Trophoblast cell (in vitro differentiated cells and primary cell): ENCODE results near the gene SPC25.

ENCODE experiments used
- DNase-seq, 2 donors: peaks; one replicate each; pipeline ENCODE4 v3.0.0-alpha.2; 2016
- H2AFZ ChIP-seq: 2 replicates; pipeline ENCODE4 v1.6.1; 2013; ENCODE audit warnings: low read length, moderate library complexity, mild to moderate bottlenecking; ENCODE audit not compliant: insufficient read depth, poor library complexity
- H2AK5ac ChIP-seq: 2 replicates; pipeline ENCODE4 v1.6.1; 2013; ENCODE audit warnings: mild to moderate bottlenecking, low read length
- H2BK120ac ChIP-seq: 2 replicates; pipeline ENCODE4 v1.6.1; 2013; ENCODE audit warnings: low read length, mild to moderate bottlenecking, moderate library complexity; ENCODE audit not compliant: insufficient read depth, poor library complexity
- H2BK12ac ChIP-seq: 2 replicates; pipeline ENCODE4 v1.6.1; 2013; ENCODE audit warnings: mild to moderate bottlenecking, low read length, moderate library complexity
- H2BK5ac ChIP-seq: 2 replicates; pipeline ENCODE4 v1.6.1; 2013; ENCODE audit warnings: low read length, low read depth, moderate library complexity, mild to moderate bottlenecking; ENCODE audit not compliant: poor library complexity
- H3K14ac ChIP-seq: 2 replicates; pipeline ENCODE4 v1.6.1; 2013; ENCODE audit warnings: mild to moderate bottlenecking, low read length
- H3K18ac ChIP-seq: 2 replicates; pipeline ENCODE4 v1.6.1; 2013; ENCODE audit warnings: mild to moderate bottlenecking, low read length
- H3K23ac ChIP-seq: 2 replicates; pipeline ENCODE4 v1.6.1; 2013; ENCODE audit warnings: low read length
- H3K27ac ChIP-seq: 2 replicates; pipeline ENCODE4 v1.5.1; 2013; ENCODE audit warnings: low read depth, mild to moderate bottlenecking, inconsistent platforms, low read length, moderate library complexity
- H3K27me3 ChIP-seq: 2 replicates; pipeline ENCODE4 v1.6.1; 2013; ENCODE audit warnings: inconsistent platforms, mild to moderate bottlenecking, low read length, moderate library complexity; ENCODE audit not compliant: insufficient read depth
- H3K36me3 ChIP-seq, 2 experiments: 1 replicate in 1 of 2; 2 replicates in 1 of 2; pipeline ENCODE4 v1.6.1; 2013; ENCODE audit warnings: low read length in 2 of 2, mild to moderate bottlenecking in 2 of 2, moderate library complexity in 1 of 2; ENCODE audit not compliant: insufficient read depth in 2 of 2, control insufficient read depth in 1 of 2
- H3K4ac ChIP-seq: 2 replicates; pipeline ENCODE4 v1.6.1; 2013; ENCODE audit warnings: low read depth, mild to moderate bottlenecking, low read length, moderate library complexity
- H3K4me1 ChIP-seq, 2 experiments: 1 replicate in 1 of 2; 2 replicates in 1 of 2; pipeline ENCODE4 v1.6.1; 2013; ENCODE audit warnings: low read length in 2 of 2, mild to moderate bottlenecking in 2 of 2, moderate library complexity in 1 of 2; ENCODE audit not compliant: insufficient read depth in 2 of 2, control insufficient read depth in 1 of 2
- H3K4me2 ChIP-seq: 2 replicates; pipeline ENCODE4 v1.6.1; 2013; ENCODE audit warnings: inconsistent platforms, mild to moderate bottlenecking, low read length, moderate library complexity
- H3K4me3 ChIP-seq: 2 replicates; pipeline ENCODE4 v1.5.1; 2013; ENCODE audit warnings: mild to moderate bottlenecking, low read depth, low read length, inconsistent platforms
- H3K79me1 ChIP-seq: one replicate; pipeline ENCODE4 v1.6.1; 2013; ENCODE audit warnings: low read length
- H3K79me2 ChIP-seq: 2 replicates; pipeline ENCODE4 v1.6.1; 2013; ENCODE audit warnings: low read length, mild to moderate bottlenecking; ENCODE audit not compliant: control insufficient read depth, insufficient read depth, poor library complexity
- H3K9ac ChIP-seq: 2 replicates; pipeline ENCODE4 v1.6.1; 2013; ENCODE audit warnings: mild to moderate bottlenecking, low read length
- H3K9me3 ChIP-seq: 2 replicates; pipeline ENCODE4 v1.6.1; 2013; ENCODE audit warnings: low read depth, mild to moderate bottlenecking, control low read depth, inconsistent platforms, low read length; ENCODE audit not compliant: insufficient read depth
- H4K12ac ChIP-seq: 2 replicates; pipeline ENCODE4 v1.6.1; 2013; ENCODE audit warnings: low read depth, mild to moderate bottlenecking, low read length, moderate library complexity
- H4K8ac ChIP-seq: 2 replicates; pipeline ENCODE4 v1.6.1; 2013; ENCODE audit warnings: low read depth, mild to moderate bottlenecking, low read length, moderate library complexity
- H4K91ac ChIP-seq: one replicate; pipeline ENCODE4 v1.6.1; 2013; ENCODE audit warnings: low read depth, mild to moderate bottlenecking, low read length, moderate library complexity
- WGBS: extraction: QIAGEN DNeasy Blood & Tissue Kit; methylation state at CpG from one replicate; pipeline ENCODE4 v1.1.7; 2013; ENCODE audit warnings: missing lambda C conversion rate; ENCODE audit not compliant: insufficient read length, insufficient coverage; ENCODE audit errors: extremely low coverage; 5-methylcytosine and 5-hydroxymethylcytosine counted together

SPC25 gene

GRCh38 chr2:168849610-168850009 lies 40.6 kb downstream of the SPC25 start:
- Histone ChIP-seq H2BK5ac (no peak overlapping the region), H3K4me2 (no peak overlapping the region), H3K4ac (no peak overlapping the region), H3K27ac (no peak overlapping the region), H3K9ac (no peak overlapping the region), H4K8ac (no peak overlapping the region), H3K14ac (no peak overlapping the region), H4K91ac (no peak overlapping the region), H4K12ac (no peak overlapping the region), H3K27me3 (no peaks in the 10 kb centered on the region), H3K36me3 (no peaks in the 10 kb centered on the region), H3K4me1 (no peaks in the 10 kb centered on the region), H3K18ac (no peak overlapping the region), H2AK5ac (no peak overlapping the region), H3K79me2 (peaks cover 1% of the 10 kb centered on the region), H3K9me3 (no peaks in the 10 kb centered on the region), H2BK120ac (no peak overlapping the region), H3K79me1 (no peaks in the 10 kb centered on the region), H2BK12ac (no peak overlapping the region), H3K23ac (no peak overlapping the region), H2AFZ (no peak overlapping the region), H3K4me3 (no peak overlapping the region)
- WGBS, result no CpG with 5 or more reads among the region's 2 CpGs
- DNase-seq, result no peak

DNA sequence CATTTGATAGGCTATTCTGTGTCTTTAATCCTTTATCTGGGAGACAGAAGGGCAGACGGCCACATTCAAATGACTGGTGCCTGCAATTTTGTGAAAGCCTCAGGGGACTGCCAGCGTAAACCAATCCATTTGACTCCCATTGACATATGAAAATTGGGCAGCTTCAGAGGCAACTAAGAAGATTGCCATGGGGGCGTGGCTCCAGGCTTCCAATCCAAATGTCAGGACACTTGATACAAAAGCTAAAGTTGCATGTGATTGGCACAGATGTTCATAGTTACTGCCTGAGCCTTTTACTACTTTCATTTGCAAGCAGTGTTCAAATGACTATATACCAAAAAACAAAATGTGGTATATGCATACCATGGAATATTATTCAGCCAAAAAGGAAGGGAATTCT lies 42.0 kb downstream of the SPC25 start:
- H3K14ac ChIP-seq, result no peak overlapping the region
- no peak overlapping the region for H2BK5ac ChIP-seq
- no peaks in the 10 kb centered on the region for H3K79me1 ChIP-seq
- DNase-seq, result no peak
- no peak overlapping the region for H4K12ac ChIP-seq
- H3K23ac ChIP-seq, result no peak overlapping the region
- H4K91ac ChIP-seq, result no peak overlapping the region
- H3K9me3 ChIP-seq, result no peaks in the 10 kb centered on the region
- H3K79me2 ChIP-seq, result peaks cover 1% of the 10 kb centered on the region
- no peak overlapping the region for H3K18ac ChIP-seq
- no peak overlapping the region for H3K9ac ChIP-seq
- no peak overlapping the region for H3K4ac ChIP-seq
- no peak overlapping the region for H3K4me3 ChIP-seq
- H3K4me2 ChIP-seq, result no peak overlapping the region
- H3K27me3 ChIP-seq, result no peaks in the 10 kb centered on the region
- no peaks in the 10 kb centered on the region for H3K4me1 ChIP-seq
- H2BK120ac ChIP-seq, result no peak overlapping the region
- H3K36me3 ChIP-seq, result no peaks in the 10 kb centered on the region
- H2BK12ac ChIP-seq, result no peak overlapping the region
- no peak overlapping the region for H2AK5ac ChIP-seq
- H4K8ac ChIP-seq, result no peak overlapping the region
- no CpG with 5 or more reads among the region's 3 CpGs for WGBS
- no peak overlapping the region for H2AFZ ChIP-seq
- no peak overlapping the region for H3K27ac ChIP-seq

DNA sequence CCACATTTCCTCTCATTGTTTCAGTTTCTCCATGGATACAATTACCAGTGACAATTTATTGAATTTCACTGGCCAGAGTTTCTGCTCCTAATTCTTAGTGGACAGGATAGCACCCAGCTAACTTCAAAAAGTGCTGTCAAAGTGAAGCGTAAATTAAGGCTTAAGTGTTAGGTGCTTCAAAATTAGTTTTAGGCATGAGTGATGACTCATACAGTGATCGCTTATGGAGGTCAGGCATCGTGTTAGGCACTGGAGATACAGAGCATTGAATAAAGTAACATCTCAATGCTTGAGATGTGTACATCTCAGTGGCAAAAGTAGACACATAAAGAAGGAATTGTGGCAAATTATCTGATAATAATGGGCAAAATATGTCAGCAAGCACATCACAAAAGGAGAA lies 47.0 kb downstream of the SPC25 start:
- no peak overlapping the region for H3K18ac ChIP-seq
- H4K91ac ChIP-seq, result no peak overlapping the region
- H3K4ac ChIP-seq, result no peak overlapping the region
- no peak overlapping the region for H3K23ac ChIP-seq
- no peak overlapping the region for H2BK5ac ChIP-seq
- H3K79me2 ChIP-seq, result no peaks in the 10 kb centered on the region
- H3K79me1 ChIP-seq, result no peaks in the 10 kb centered on the region
- no peak overlapping the region for H3K27ac ChIP-seq
- H3K4me2 ChIP-seq, result no peak overlapping the region
- H3K27me3 ChIP-seq, result no peaks in the 10 kb centered on the region
- H2BK120ac ChIP-seq, result no peak overlapping the region
- no peak overlapping the region for H3K9ac ChIP-seq
- no peak overlapping the region for H4K12ac ChIP-seq
- H2BK12ac ChIP-seq, result no peak overlapping the region
- H3K14ac ChIP-seq, result no peak overlapping the region
- no peaks in the 10 kb centered on the region for H3K36me3 ChIP-seq
- no peak for DNase-seq
- no peak overlapping the region for H4K8ac ChIP-seq
- H3K4me3 ChIP-seq, result no peak overlapping the region
- no peaks in the 10 kb centered on the region for H3K9me3 ChIP-seq
- H2AK5ac ChIP-seq, result no peak overlapping the region
- WGBS, result no CpG with 5 or more reads among the region's 3 CpGs
- H2AFZ ChIP-seq, result no peak overlapping the region
- no peaks in the 10 kb centered on the region for H3K4me1 ChIP-seq

- no peak overlapping the region for H2BK5ac ChIP-seq
- H2AK5ac ChIP-seq, result no peak overlapping the region
- no peak overlapping the region for H3K18ac ChIP-seq
- H3K4ac ChIP-seq, result no peak overlapping the region
- no peak overlapping the region for H4K91ac ChIP-seq
- no peaks in the 10 kb centered on the region for H3K36me3 ChIP-seq
- no peak overlapping the region for H2AFZ ChIP-seq
- no peaks in the 10 kb centered on the region for H3K27me3 ChIP-seq
- H4K8ac ChIP-seq, result no peak overlapping the region
- no peak overlapping the region for H2BK12ac ChIP-seq
- no peaks in the 10 kb centered on the region for H3K79me2 ChIP-seq
- H3K27ac ChIP-seq, result no peak overlapping the region
- H3K4me3 ChIP-seq, result no peak overlapping the region
- no CpG with 5 or more reads among the region's 2 CpGs for WGBS
- no peaks in the 10 kb centered on the region for H3K4me1 ChIP-seq
- no peaks in the 10 kb centered on the region for H3K9me3 ChIP-seq
- H3K4me2 ChIP-seq, result no peak overlapping the region
- H3K14ac ChIP-seq, result no peak overlapping the region
- H2BK120ac ChIP-seq, result no peak overlapping the region
- no peak overlapping the region for H3K23ac ChIP-seq
- no peak for DNase-seq
- no peak overlapping the region for H4K12ac ChIP-seq
- H3K79me1 ChIP-seq, result no peaks in the 10 kb centered on the region
- H3K9ac ChIP-seq, result no peak overlapping the region
These were observed 48.8 kb downstream of the SPC25 start for GRCh38 chr2:168841445-168841844.
